ENCODE data around the gene OR12D2. TPM values are rescaled to one million over a fixed set of nuclear protein-coding genes. Genes with fewer than 3 reads are reported as not detected.
"Not testable (repeated sequence)": the region's sequence is repeated elsewhere in the genome, so short reads cannot be mapped to it uniquely, and the experiment has no call there.

Gene OR12D2
- not detected for total RNA-seq

- Histone ChIP-seq H3K27me3 (no peaks in the 10 kb centered on the region), H3K4me3 (no peak within 1 kb of the TSS), H3K4me1 (no peaks in the 10 kb centered on the region), H3K36me3 (no peaks in the 10 kb centered on the region), H3K9me3 (no peaks in the 10 kb centered on the region), H3K27ac (no peak within 1 kb of the TSS)
- DNase-seq (ENCODE audit: low spot score in 2 of 2), result no peak
- no peak for TF ChIP-seq CTCF (IDR thresholded peaks at IDR 0.05)
- intact Hi-C loops (cut with DNase I), result no loop called here
Measured at GRCh38 chr6:29395331-29395730, at the start of gene OR12D2. Gene OR12D2 (plus strand): TSS chr6:29395631. CDS start chr6:29396700, 1,069 bp downstream.

- intact Hi-C loops (cut with DNase I); H3K4me1 ChIP-seq; H3K27me3 ChIP-seq; DNase-seq (ENCODE audit: low spot score in 2 of 2); H3K27ac ChIP-seq; H3K9me3 ChIP-seq; H3K36me3 ChIP-seq; H3K4me3 ChIP-seq: not testable (repeated sequence)
Measured at GRCh38 chr6:29349348-29349747, 46.1 kb upstream of the OR12D2 start.

GRCh38 chr6:29354980-29355379 is 40.5 kb upstream of the OR12D2 start:
- TF ChIP-seq CTCF (IDR thresholded peaks at IDR 0.05), result no peak
- no peak for DNase-seq (ENCODE audit: low spot score in 2 of 2)
- Histone ChIP-seq H3K4me3 (no peak overlapping the region), H3K9me3 (peaks cover 0 to 5% of the 10 kb centered on the region in 2 donors), H3K36me3 (no peaks in the 10 kb centered on the region), H3K27me3 (no peaks in the 10 kb centered on the region), H3K27ac (no peak overlapping the region), H3K4me1 (no peaks in the 10 kb centered on the region)
- intact Hi-C loops (cut with DNase I), result no loop called here

GRCh38 chr6:29355603-29356002 is 39.8 kb upstream of the OR12D2 start:
- H3K27ac ChIP-seq, result no peak overlapping the region
- TF ChIP-seq CTCF (IDR thresholded peaks at IDR 0.05), result no peak
- no peaks in the 10 kb centered on the region for H3K4me1 ChIP-seq
- no peaks in the 10 kb centered on the region for H3K27me3 ChIP-seq
- no peaks in the 10 kb centered on the region for H3K36me3 ChIP-seq
- peaks cover 0 to 2% of the 10 kb centered on the region in 2 donors for H3K9me3 ChIP-seq
- no peak for DNase-seq (ENCODE audit: low spot score in 2 of 2)
- no peak overlapping the region for H3K4me3 ChIP-seq
- intact Hi-C loops (cut with DNase I), result no loop called here

- Histone ChIP-seq H3K9me3 (no peaks in the 10 kb centered on the region), H3K27me3 (no peaks in the 10 kb centered on the region), H3K36me3 (no peaks in the 10 kb centered on the region), H3K27ac (no peak within 1 kb of the TSS), H3K4me3 (no peak within 1 kb of the TSS), H3K4me1 (no peaks in the 10 kb centered on the region)
- no peak for DNase-seq (ENCODE audit: low spot score in 2 of 2)
- TF ChIP-seq CTCF (IDR thresholded peaks at IDR 0.05), result no peak
- intact Hi-C loops (cut with DNase I), result no loop called here
Measured at GRCh38 chr6:29368765-29369164, 26.7 kb upstream of the OR12D2 start, which contains the start of gene OR5V1. Gene OR5V1 (minus strand): TSS chr6:29368865. CDS start chr6:29356195, 12,670 bp downstream.

- no peaks in the 10 kb centered on the region for H3K27me3 ChIP-seq
- H3K9me3 ChIP-seq, result no peaks in the 10 kb centered on the region
- no peak within 1 kb of the TSS for H3K4me3 ChIP-seq
- no peaks in the 10 kb centered on the region for H3K4me1 ChIP-seq
- H3K27ac ChIP-seq, result no peak within 1 kb of the TSS
- intact Hi-C loops (cut with DNase I), result no loop called here
- DNase-seq (ENCODE audit: low spot score in 2 of 2), result no peak
- TF ChIP-seq CTCF (IDR thresholded peaks at IDR 0.05), result no peak
- H3K36me3 ChIP-seq, result no peaks in the 10 kb centered on the region
Measured at GRCh38 chr6:29375191-29375590, 20.2 kb upstream of the OR12D2 start, which contains the start of gene OR12D3. Gene OR12D3 (minus strand): TSS chr6:29375291. CDS start chr6:29375287, 4 bp downstream.
